Measurements from ENCODE around the gene HS2ST1.

Gene HS2ST1

GRCh38 chr1:87144316-87144895 is 230.0 kb downstream of the HS2ST1 start:
- DNase-seq, result no peak

DNA sequence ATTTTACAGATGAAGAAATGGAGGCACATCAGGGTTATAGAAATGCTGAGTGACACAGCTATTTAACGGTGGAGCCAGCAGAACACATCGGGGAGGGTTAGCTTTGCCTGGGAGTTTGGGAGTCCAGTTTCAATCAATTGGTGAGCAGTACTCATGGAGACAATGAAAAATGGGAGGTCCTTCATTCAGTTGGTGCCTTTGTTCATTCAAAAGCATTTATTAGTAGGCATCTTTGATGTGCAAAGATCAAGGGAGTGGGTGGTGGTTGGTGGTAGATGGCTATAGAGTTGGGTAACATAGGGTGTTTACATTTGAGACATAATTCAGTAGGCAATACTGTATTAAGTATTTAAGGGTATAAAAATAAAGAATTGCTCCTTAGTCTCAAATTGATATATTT is 230.5 kb downstream of the HS2ST1 start:
- no peak for DNase-seq

DNA sequence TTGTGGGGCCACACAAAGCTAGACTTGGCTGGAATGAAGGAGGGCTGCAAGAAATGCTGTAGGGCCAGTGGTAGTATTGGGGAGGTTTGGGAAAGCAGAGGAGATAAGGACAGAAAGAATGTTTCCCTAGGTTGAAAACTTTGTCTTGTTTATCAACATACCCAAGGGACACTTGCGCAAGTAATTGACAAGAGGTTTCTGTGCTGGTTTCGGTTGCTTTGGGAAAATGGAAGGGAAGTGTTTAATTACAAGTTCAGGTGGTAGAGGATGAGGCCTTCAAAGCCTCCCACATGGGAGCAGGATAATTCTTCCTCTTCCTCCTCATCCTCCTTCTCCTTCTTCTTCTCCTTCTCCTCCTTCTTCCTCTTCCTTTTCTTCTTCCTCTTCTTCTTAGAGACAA is 232.1 kb downstream of the HS2ST1 start:
- DNase-seq, result no peak

- no peak for DNase-seq
Observed at GRCh38 chr1:87146986-87147385, 232.6 kb downstream of the HS2ST1 start.

DNA sequence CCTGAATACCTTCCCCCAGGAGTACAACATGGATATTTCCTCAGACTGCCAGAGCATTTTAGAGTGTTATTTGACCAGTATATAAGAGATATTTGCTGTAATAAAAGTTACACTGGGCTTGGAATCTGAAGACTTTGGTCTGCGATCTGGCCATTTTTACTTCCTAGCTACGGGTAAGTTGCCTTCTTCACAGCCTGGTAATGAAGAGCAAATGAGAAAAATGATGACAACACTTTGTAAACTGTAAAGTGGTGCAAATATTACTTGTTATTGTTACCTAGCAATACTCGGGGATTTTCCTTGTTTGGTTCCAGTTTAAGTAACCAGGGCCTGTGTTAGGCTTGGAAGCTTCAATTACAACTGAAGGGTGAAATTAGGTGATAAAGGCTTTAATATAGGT is 233.4 kb downstream of the HS2ST1 start:
- DNase-seq, result no peak

DNA sequence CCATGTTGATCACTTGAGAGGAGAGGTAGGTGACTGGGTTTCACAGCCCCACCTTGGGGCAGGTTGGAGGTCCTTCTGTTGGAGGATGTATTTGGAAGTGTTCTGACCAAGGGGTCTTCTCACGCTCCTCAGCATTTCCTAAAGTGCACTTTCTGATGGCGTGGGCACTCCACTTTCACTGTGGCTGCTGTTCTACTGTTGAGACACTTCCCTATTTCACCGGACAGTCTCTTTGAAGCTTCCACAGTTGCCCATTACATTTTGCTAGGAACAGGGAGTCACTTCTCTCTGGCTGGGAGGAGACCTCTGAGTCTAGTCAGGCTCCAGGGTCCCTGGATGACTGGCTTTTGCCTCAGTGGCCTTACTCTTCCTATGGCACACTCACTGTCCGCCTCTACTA is 234.2 kb downstream of the HS2ST1 start:
- no peak for DNase-seq

- no peak for DNase-seq
Observed at GRCh38 chr1:87149241-87150041, 235.0 kb downstream of the HS2ST1 start.

DNA sequence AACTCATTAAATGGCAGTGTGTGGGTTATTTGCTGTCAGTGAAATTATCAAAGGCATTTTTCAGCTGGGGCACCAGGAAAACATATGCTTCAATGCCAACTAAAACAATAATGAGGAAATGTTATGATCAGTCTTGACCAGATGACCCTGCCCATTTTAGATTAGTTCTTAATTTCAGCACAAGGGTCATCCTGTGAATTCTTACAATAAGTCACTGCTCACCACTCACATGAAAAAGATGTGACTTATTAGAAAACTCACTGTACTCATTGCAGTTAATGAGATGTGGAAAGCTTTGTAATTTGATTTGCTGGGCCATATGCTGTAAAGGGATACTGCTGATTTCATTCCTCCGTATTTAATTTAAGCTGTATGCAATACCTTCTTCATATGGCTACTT is 235.7 kb downstream of the HS2ST1 start:
- no peak for DNase-seq

- no peak for DNase-seq
Observed at GRCh38 chr1:87151500-87152421, 237.3 kb downstream of the HS2ST1 start.

GRCh38 chr1:87154384-87154783 is 239.9 kb downstream of the HS2ST1 start:
- no peak for DNase-seq

GRCh38 chr1:87155170-87155569 is 240.7 kb downstream of the HS2ST1 start:
- DNase-seq, result no peak

- DNase-seq, result no peak
Observed at GRCh38 chr1:87155648-87156047, 241.2 kb downstream of the HS2ST1 start.

GRCh38 chr1:87156124-87156523 is 241.7 kb downstream of the HS2ST1 start:
- no peak for DNase-seq

- DNase-seq, result no peak
Observed at GRCh38 chr1:87159378-87159915, 245.0 kb downstream of the HS2ST1 start.
